HepG2 (cell line): ENCODE measurements around the gene HTRA2. TPM values are rescaled to one million over a fixed set of nuclear protein-coding genes. Genes with fewer than 3 reads are reported as not detected.

Experiments used
- CBFB ChIP-seq: sonication (generic); formaldehyde crosslinking; IDR thresholded peaks from 2 replicates; pipeline ENCODE4 v1.4.0; 2020; ENCODE audit warnings: missing genetic modification reagents
- HNRNPH1 ChIP-seq: fragments of 200-400 bp; formaldehyde crosslinking; optimal IDR thresholded peaks from 2 replicates; pipeline ENCODE3; 2017; ENCODE audit warnings: mild to moderate bottlenecking, low read depth, low read length
- PCBP1 ChIP-seq: fragments of 200-400 bp; formaldehyde crosslinking; IDR thresholded peaks from 2 replicates; pipeline ENCODE4 v1.6.1; 2017; ENCODE audit warnings: mild to moderate bottlenecking, low read depth, low read length, borderline replicate concordance
- RBAK ChIP-seq: sonication (generic); formaldehyde crosslinking; IDR thresholded peaks from 2 replicates; pipeline ENCODE4 v1.5.1; 2020; ENCODE audit warnings: mild to moderate bottlenecking, missing genetic modification reagents
- SYNCRIP ChIP-seq: fragments of 200-400 bp; formaldehyde crosslinking; IDR thresholded peaks from 2 replicates; pipeline ENCODE4 v1.6.1; 2018; ENCODE audit warnings: mild to moderate bottlenecking, low read depth, low read length; ENCODE audit not compliant: insufficient read depth
- TMF1 ChIP-seq: sonication (generic); formaldehyde crosslinking; IDR thresholded peaks from 2 replicates; pipeline ENCODE4 v1.8.1; 2022; ENCODE audit warnings: low read depth, missing genetic modification reagents
- TSC22D2 ChIP-seq: sonication (generic); formaldehyde crosslinking; IDR thresholded peaks from 2 replicates; pipeline ENCODE4 v1.5.1; 2020; ENCODE audit warnings: missing genetic modification reagents, mild to moderate bottlenecking, borderline replicate concordance
- ZNF337 ChIP-seq: sonication (generic); formaldehyde crosslinking; IDR thresholded peaks from 2 replicates; pipeline ENCODE4 v1.5.1; 2020; ENCODE audit warnings: missing genetic modification reagents, low read depth, mild to moderate bottlenecking, borderline replicate concordance
- ZNF572 ChIP-seq: sonication (generic); formaldehyde crosslinking; IDR thresholded peaks from 2 replicates; pipeline ENCODE4 v1.5.1; 2020; ENCODE audit warnings: mild to moderate bottlenecking, missing genetic modification reagents
- ZNF607 ChIP-seq: sonication (generic); formaldehyde crosslinking; IDR thresholded peaks from 2 replicates; pipeline ENCODE4 v1.5.1; 2020; ENCODE audit warnings: missing genetic modification reagents, mild to moderate bottlenecking, borderline replicate concordance
- ZNF619 ChIP-seq: sonication (generic); formaldehyde crosslinking; IDR thresholded peaks from 2 replicates; pipeline ENCODE4 v1.4.0; 2020; ENCODE audit warnings: mild to moderate bottlenecking, missing genetic modification reagents
- polyA plus RNA-seq, 8 experiments: library from polyadenylated mRNA; depleted of rRNA in 3 of 8; stranded (reverse) in 7 of 8; unstranded in 1 of 8; fragments of >200 nt; fragmentation: Illumina TruSeq in 4 of 8; extraction: Trizol in 4 of 8; gene quantifications; 2 replicates each; pipeline versions ENCODE4 v1.2.1 to v1.2.3, GENCODE V29; 2011 to 2016; ENCODE audit warnings: low read depth in 4 of 8, missing spikeins in 1 of 8, mixed read lengths in 1 of 8; ENCODE audit not compliant: insufficient read depth in 1 of 8
- total RNA-seq, 5 experiments: library from RNA; depleted of rRNA; stranded (reverse); fragments of >200 nt; fragmentation: Illumina TruSeq; extraction: Trizol; gene quantifications; 2 replicates each; pipeline ENCODE4 v1.2.3, GENCODE V29; 2016; ENCODE audit warnings: low read depth in 1 of 5
- TF ChIP-seq, protein P1 (sequence below): sonication (generic); formaldehyde crosslinking; IDR thresholded peaks from 2 replicates; pipeline ENCODE4 v1.8.0; 2022; ENCODE audit warnings: mild to moderate bottlenecking, missing genetic modification reagents, moderate library complexity
- TF ChIP-seq, protein P2 (sequence below): sonication (generic); formaldehyde crosslinking; conservative IDR thresholded peaks from 2 replicates; pipeline ENCODE4 v1.5.0; 2020; ENCODE audit warnings: missing genetic modification reagents
- TF ChIP-seq, protein P3 (sequence below): sonication (generic); formaldehyde crosslinking; IDR thresholded peaks from 2 replicates; pipeline ENCODE4 v1.8.1; 2023; ENCODE audit warnings: mild to moderate bottlenecking, moderate library complexity, missing genetic modification reagents
- TF ChIP-seq, protein P4 (sequence below): sonication (generic); formaldehyde crosslinking; IDR thresholded peaks from 2 replicates; pipeline ENCODE4 v1.4.0; 2020; ENCODE audit warnings: missing genetic modification reagents
- TF ChIP-seq, protein P5 (sequence below): sonication (generic); formaldehyde crosslinking; IDR thresholded peaks from 2 replicates; pipeline ENCODE4 v1.5.0; 2020; ENCODE audit warnings: missing genetic modification reagents
- TF ChIP-seq, protein P6 (sequence below): sonication (generic); formaldehyde crosslinking; IDR thresholded peaks from 2 replicates; pipeline ENCODE4 v1.4.0; 2020; ENCODE audit warnings: missing genetic modification reagents, borderline replicate concordance

The HTRA2 gene
- total and polyA plus RNA-seq, 2 of the 13 experiments (the other 11 are each of a cell fraction or from before 2014, with no cell fraction given): 47.7 to 50.3 TPM

DNA sequence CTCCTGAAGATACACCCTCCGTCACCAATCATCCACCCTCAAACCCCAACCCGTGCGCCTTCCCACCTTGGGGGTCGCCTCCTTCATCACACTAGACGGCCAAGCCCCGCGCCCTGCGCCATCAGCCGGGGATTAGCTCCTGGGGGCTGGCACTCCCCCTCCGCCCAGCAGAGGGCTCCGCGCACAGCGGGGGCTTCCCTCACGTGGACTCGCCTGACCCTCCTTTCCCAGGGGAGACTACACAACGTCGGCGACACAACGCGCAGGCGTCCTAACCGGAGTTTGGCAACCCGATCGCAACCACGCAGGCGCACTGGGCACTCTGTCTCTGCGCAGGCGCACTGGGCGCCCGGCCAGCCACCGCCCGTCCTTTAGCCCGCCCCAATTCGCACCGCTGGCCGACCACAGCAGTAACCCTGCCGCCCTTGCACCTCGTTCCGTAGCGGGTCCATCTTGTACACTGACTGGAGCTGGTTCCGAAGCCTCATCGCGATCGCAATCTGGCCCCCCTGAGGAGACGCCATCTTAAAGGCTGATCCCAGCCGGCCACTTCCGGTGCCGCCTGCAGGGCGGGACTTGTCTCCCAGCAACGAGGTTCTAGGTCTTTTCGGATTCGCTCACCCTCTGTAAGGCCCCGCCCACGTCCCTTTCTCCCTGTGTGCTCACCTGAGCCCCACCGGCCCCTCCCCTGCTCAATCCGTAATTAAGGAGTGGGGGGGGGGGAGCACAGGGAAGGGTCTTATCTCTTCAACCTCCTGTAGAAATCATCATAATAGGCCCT, 22.4 kb upstream of the HTRA2 start, which contains the start of gene PCGF1 (continued):
- TF ChIP-seq, protein P1, sequence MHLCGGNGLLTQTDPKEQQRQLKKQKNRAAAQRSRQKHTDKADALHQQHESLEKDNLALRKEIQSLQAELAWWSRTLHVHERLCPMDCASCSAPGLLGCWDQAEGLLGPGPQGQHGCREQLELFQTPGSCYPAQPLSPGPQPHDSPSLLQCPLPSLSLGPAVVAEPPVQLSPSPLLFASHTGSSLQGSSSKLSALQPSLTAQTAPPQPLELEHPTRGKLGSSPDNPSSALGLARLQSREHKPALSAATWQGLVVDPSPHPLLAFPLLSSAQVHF: 0 out of 2 replicates have a peak, but pooled peaks have one; percentile 59
- TF ChIP-seq, protein P2, sequence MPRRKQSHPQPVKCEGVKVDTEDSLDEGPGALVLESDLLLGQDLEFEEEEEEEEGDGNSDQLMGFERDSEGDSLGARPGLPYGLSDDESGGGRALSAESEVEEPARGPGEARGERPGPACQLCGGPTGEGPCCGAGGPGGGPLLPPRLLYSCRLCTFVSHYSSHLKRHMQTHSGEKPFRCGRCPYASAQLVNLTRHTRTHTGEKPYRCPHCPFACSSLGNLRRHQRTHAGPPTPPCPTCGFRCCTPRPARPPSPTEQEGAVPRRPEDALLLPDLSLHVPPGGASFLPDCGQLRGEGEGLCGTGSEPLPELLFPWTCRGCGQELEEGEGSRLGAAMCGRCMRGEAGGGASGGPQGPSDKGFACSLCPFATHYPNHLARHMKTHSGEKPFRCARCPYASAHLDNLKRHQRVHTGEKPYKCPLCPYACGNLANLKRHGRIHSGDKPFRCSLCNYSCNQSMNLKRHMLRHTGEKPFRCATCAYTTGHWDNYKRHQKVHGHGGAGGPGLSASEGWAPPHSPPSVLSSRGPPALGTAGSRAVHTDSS (CRISPR knock-in tag): no peak
- TF ChIP-seq SYNCRIP (no peak), HNRNPH1 (no peak), CBFB (peak; percentile 85), RBAK (CRISPR knock-in tag) (no peak; the same call in 1 of the 2 replicates), PCBP1 (peak; percentile 78; the same call in 1 of the 2 replicates), ZNF572 (CRISPR knock-in tag) (peak; percentile 97; the same call in 1 of the 2 replicates), TMF1 (CRISPR knock-in tag) (no peak), ZNF607 (CRISPR knock-in tag) (peak; percentile 84), TSC22D2 (peak; percentile 76; the same call in 1 of the 2 replicates), ZNF337 (CRISPR knock-in tag) (no peak), ZNF619 (no peak)
- TF ChIP-seq, protein P3, sequence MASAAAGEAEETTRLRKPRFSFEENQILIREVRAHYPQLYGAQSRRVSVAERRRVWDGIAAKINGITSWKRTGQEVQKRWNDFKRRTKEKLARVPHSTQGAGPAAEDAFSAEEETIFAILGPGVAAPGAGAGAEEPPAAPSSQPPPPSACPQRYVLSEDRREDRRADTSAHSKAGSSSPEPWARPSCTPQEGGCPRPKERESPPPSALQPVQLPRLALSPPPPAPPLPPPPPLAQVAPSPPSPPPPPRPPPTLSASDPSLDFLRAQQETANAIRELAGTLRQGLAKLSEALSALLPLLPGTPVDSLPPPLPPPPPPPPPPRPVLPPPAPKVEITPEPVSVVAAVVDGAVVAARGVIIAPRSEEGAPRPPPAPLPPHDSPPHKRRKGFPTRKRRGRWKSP (CRISPR knock-in tag): peak; percentile 41; the same call in 1 of the 2 replicates
- TF ChIP-seq, protein P4, sequence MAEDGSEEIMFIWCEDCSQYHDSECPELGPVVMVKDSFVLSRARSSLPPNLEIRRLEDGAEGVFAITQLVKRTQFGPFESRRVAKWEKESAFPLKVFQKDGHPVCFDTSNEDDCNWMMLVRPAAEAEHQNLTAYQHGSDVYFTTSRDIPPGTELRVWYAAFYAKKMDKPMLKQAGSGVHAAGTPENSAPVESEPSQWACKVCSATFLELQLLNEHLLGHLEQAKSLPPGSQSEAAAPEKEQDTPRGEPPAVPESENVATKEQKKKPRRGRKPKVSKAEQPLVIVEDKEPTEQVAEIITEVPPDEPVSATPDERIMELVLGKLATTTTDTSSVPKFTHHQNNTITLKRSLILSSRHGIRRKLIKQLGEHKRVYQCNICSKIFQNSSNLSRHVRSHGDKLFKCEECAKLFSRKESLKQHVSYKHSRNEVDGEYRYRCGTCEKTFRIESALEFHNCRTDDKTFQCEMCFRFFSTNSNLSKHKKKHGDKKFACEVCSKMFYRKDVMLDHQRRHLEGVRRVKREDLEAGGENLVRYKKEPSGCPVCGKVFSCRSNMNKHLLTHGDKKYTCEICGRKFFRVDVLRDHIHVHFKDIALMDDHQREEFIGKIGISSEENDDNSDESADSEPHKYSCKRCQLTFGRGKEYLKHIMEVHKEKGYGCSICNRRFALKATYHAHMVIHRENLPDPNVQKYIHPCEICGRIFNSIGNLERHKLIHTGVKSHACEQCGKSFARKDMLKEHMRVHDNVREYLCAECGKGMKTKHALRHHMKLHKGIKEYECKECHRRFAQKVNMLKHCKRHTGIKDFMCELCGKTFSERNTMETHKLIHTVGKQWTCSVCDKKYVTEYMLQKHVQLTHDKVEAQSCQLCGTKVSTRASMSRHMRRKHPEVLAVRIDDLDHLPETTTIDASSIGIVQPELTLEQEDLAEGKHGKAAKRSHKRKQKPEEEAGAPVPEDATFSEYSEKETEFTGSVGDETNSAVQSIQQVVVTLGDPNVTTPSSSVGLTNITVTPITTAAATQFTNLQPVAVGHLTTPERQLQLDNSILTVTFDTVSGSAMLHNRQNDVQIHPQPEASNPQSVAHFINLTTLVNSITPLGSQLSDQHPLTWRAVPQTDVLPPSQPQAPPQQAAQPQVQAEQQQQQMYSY: no peak; the same call in 1 of the 2 replicates
- TF ChIP-seq, protein P5, sequence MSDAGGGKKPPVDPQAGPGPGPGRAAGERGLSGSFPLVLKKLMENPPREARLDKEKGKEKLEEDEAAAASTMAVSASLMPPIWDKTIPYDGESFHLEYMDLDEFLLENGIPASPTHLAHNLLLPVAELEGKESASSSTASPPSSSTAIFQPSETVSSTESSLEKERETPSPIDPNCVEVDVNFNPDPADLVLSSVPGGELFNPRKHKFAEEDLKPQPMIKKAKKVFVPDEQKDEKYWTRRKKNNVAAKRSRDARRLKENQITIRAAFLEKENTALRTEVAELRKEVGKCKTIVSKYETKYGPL (CRISPR knock-in tag): no peak
- TF ChIP-seq, protein P6, sequence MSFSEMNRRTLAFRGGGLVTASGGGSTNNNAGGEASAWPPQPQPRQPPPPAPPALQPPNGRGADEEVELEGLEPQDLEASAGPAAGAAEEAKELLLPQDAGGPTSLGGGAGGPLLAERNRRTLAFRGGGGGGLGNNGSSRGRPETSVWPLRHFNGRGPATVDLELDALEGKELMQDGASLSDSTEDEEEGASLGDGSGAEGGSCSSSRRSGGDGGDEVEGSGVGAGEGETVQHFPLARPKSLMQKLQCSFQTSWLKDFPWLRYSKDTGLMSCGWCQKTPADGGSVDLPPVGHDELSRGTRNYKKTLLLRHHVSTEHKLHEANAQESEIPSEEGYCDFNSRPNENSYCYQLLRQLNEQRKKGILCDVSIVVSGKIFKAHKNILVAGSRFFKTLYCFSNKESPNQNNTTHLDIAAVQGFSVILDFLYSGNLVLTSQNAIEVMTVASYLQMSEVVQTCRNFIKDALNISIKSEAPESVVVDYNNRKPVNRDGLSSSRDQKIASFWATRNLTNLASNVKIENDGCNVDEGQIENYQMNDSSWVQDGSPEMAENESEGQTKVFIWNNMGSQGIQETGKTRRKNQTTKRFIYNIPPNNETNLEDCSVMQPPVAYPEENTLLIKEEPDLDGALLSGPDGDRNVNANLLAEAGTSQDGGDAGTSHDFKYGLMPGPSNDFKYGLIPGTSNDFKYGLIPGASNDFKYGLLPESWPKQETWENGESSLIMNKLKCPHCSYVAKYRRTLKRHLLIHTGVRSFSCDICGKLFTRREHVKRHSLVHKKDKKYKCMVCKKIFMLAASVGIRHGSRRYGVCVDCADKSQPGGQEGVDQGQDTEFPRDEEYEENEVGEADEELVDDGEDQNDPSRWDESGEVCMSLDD (CRISPR knock-in tag): peak; percentile 96
